GM06990 (cell line): ENCODE measurements around the gene SAE1.

Source experiments
- DNase-seq: peaks from one replicate; pipeline ENCODE4 v3.0.0-alpha.2; 2011; ENCODE audit not compliant: insufficient read length; ENCODE audit errors: extremely low read depth
- H3K27me3 ChIP-seq: replicated peaks from 2 replicates; pipeline ENCODE4 v1.6.0; 2011; ENCODE audit warnings: low read length; ENCODE audit not compliant: control insufficient read depth, insufficient read depth
- H3K36me3 ChIP-seq: 2 replicates; pipeline ENCODE4 v1.5.1; 2011; ENCODE audit warnings: low read length; ENCODE audit not compliant: control insufficient read depth, insufficient read depth
- H3K4me3 ChIP-seq: replicated peaks from 2 replicates; pipeline ENCODE4 v1.5.1; 2011; ENCODE audit warnings: low read depth, mild to moderate bottlenecking, control low read depth, low read length
- TF ChIP-seq, protein P1 (sequence below): IDR thresholded peaks from 2 replicates; pipeline ENCODE4 v1.5.1; 2011; ENCODE audit warnings: low read length, control low read depth, mild to moderate bottlenecking, inconsistent platforms; ENCODE audit not compliant: insufficient read depth, poor library complexity, severe bottlenecking

SAE1 gene

DNA sequence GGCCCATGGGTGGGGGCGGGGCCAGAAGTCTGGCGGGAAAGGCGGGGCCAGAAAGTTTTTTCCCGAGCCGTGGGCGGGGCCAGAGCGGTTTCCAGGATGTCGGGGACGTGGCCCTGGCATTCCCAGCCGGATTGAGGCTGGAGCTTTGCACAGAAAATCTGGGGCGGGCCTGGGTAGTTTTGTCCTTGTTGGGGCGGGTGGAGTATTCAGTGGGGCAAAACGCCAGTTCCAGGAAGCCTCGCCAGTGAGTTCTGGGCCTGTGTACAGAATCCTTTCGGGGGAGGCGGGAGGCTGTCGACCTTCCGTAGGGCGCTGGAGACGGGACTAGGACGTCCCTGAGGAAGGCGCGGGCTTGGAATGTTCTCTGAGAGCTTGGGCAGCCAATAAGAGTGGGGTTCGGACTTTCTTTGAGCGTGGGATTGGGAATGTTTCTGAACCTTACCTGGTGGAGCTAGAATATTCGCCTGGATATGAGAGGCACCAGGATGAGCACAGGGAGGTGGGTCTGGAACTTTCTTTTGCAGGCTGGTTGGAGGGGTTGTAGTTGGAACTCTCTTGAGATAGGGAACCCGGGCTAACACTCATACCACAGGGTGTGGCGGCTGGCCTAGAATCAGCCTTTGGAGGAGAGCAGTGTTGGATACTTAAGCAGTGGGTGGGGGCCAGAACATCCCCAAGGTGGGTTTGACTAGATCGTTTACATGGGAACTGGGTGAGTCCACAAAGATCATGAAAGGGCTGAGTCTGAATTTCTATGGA is 127.0 kb downstream of the SAE1 start:
- TF ChIP-seq, protein P1, sequence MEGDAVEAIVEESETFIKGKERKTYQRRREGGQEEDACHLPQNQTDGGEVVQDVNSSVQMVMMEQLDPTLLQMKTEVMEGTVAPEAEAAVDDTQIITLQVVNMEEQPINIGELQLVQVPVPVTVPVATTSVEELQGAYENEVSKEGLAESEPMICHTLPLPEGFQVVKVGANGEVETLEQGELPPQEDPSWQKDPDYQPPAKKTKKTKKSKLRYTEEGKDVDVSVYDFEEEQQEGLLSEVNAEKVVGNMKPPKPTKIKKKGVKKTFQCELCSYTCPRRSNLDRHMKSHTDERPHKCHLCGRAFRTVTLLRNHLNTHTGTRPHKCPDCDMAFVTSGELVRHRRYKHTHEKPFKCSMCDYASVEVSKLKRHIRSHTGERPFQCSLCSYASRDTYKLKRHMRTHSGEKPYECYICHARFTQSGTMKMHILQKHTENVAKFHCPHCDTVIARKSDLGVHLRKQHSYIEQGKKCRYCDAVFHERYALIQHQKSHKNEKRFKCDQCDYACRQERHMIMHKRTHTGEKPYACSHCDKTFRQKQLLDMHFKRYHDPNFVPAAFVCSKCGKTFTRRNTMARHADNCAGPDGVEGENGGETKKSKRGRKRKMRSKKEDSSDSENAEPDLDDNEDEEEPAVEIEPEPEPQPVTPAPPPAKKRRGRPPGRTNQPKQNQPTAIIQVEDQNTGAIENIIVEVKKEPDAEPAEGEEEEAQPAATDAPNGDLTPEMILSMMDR: no peak
- Histone ChIP-seq H3K36me3 (peaks cover 11% of the 10 kb centered on the region), H3K27me3 (no peaks in the 10 kb centered on the region), H3K4me3 (peak overlapping the region; percentile 67)
- DNase-seq: no peak

DNA sequence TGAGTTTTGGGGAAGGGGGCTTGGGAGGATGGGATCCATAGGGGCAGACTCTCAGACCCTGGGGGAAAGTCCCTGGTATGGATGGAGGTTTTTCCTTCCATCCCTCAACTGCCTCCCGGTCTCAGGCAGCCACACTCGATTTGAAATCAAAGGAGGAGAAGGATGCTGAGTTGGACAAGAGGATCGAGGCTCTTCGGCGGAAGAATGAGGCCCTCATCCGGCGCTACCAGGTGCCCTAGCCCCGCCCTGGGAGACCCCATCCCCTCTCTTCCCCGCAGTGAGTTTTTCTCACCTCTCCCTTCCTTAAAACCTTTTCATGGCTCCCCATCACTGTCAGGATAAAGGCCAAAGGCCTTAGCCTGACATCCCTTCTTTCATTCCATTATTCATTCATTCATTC is 127.8 kb downstream of the SAE1 start:
- TF ChIP-seq, protein P1: no peak
- H3K4me3 ChIP-seq: no peak overlapping the region
- H3K27me3 ChIP-seq: no peaks in the 10 kb centered on the region
- no peak for DNase-seq
- H3K36me3 ChIP-seq: peaks cover 11% of the 10 kb centered on the region

DNA sequence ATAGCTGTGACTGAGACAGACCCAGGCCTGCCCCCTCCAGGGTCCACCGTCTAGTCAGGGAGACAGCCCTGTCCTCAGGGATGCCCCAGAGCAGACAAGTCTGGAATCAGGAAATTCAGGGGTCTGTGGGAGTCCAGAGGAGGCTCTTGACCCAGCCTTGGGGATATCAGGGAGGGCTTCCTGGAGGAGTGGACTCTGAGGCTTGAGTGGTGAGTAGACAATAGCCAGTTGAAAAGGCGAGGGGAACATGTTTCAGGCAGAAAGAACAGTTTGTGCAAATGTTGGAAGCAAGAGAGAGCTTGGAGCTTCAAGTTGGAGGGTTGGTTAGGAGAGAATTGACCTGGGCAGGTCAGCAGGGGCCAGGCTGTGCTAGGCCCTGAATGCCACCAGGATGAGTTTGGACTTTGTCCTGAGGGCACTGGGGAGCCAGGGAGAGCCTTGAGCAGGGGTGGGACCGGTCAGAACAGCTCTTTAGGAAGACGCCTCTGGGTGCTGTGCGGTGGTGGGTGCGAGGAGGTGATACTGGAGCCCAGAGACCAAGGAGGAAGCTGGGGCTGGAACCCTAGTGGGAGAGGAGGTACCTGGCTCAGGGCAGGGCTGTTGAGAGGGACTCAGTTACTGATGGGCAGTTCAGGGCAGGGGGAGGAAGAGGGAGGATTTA is 128.4 kb downstream of the SAE1 start:
- H3K27me3 ChIP-seq: no peaks in the 10 kb centered on the region
- no peak for DNase-seq
- peaks cover 11% of the 10 kb centered on the region for H3K36me3 ChIP-seq
- TF ChIP-seq, protein P1: no peak
- H3K4me3 ChIP-seq: no peak overlapping the region
